Measurements from ENCODE around the gene MACROD2. TPM values are rescaled to one million over a fixed set of nuclear protein-coding genes. Genes with fewer than 3 reads are reported as not detected.

Gene MACROD2
- total RNA-seq, 3 donors from 2014 or later = 3.2 to 7.6 (median 6.4) TPM

DNA sequence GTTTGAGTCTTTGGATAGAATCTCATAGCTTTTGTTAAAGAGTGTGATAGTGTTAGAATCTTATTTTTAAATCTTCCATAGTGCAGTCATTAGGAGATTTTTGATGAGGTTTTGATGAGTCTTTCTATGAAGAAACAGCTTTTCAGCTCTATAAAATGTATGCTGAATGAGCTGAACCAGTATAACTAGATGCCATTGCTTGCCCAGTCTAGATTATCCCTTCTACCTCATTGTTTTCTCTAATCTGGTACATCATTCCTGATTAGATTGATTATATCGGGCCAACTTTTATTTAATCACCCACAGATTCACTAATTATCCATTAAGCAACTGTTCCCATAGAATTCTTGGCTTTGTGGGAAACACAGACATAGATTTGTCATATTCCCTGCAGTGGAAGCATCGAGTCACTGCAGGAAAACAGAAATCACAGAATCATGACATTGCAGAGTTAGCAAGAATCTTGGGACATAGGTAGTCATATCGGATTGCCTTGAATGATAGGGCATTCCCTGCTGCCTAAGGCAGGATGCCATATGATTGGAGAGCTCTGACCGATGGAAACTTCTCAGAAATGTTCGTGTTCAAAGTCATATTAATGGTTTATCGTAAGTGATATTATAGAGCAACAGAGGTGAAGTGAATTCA is 1224.8 kb downstream of the MACROD2 start:
- no peak for ATAC-seq
- intact Hi-C loops (cut with DNase I, micrococcal nuclease) = no loop called here

DNA sequence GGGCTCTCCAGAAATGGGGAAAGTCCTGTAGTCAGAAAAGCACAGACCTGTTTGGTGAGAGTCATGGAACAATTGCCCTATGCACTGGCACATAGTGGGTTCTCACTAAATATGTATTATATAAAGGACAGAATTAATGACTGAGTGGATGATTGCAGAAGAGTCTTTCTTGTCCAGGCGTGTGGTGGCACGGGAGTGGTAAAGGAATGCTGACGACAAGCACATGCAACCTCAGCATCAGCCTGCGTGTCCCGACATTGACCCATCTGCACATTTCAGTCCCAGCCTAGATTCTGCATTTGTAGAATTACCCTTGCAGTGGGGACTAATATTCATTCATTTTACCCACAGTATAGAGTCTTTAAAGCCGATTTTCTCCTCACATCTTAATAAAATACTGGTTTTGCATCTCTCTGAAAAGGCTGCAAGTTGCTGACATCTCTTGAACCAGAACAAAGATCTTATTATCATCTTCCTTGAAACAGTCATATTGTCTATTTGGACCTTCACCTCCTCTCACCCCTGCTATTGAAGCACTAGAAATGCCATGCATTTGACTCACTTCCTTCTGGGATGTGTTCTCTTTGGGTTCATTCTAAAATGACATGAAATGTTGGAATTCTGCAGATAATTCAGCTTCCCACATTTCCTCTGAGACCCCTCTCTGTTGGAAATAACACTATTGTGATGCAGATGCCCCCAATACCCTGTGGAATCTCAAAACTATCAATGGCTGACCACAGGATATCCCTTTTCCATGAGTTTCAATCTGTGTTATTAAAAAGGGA is 1225.7 kb downstream of the MACROD2 start:
- H3K9me3 ChIP-seq = no peaks in the 10 kb centered on the region
- H3K36me3 ChIP-seq (ENCODE audit: low read depth) = no peaks in the 10 kb centered on the region
- DNase-seq (no peak), ATAC-seq (no peak)
- no peak overlapping the region for H3K4me3 ChIP-seq
- H3K4me1 ChIP-seq (ENCODE audit: low read depth) = no peaks in the 10 kb centered on the region
- intact Hi-C loops (cut with DNase I, micrococcal nuclease) = no loop called here
- no peak for TF ChIP-seq CTCF (IDR thresholded peaks at IDR 0.05)

More for the DNA sequence above, 1224.8 kb downstream of the MACROD2 start:
- Histone ChIP-seq H3K9me3 (no peaks in the 10 kb centered on the region), H3K4me3 (no peak overlapping the region), H3K4me1 (ENCODE audit: low read depth) (no peaks in the 10 kb centered on the region), H3K36me3 (ENCODE audit: low read depth) (no peaks in the 10 kb centered on the region)
- no peak for TF ChIP-seq CTCF (IDR thresholded peaks at IDR 0.05)
- no peak for DNase-seq

GRCh38 chr20:15222502-15223330 is 1227.4 kb downstream of the MACROD2 start:
- TF ChIP-seq CTCF (IDR thresholded peaks at IDR 0.05) = no peak
- no peaks in the 10 kb centered on the region for H3K36me3 ChIP-seq (ENCODE audit: low read depth)
- no peak overlapping the region for H3K4me3 ChIP-seq
- no peaks in the 10 kb centered on the region for H3K4me1 ChIP-seq (ENCODE audit: low read depth)
- DNase-seq = no peak
- intact Hi-C loops (cut with DNase I, micrococcal nuclease) = no loop called here
- ATAC-seq = no peak
- H3K9me3 ChIP-seq = no peaks in the 10 kb centered on the region

DNA sequence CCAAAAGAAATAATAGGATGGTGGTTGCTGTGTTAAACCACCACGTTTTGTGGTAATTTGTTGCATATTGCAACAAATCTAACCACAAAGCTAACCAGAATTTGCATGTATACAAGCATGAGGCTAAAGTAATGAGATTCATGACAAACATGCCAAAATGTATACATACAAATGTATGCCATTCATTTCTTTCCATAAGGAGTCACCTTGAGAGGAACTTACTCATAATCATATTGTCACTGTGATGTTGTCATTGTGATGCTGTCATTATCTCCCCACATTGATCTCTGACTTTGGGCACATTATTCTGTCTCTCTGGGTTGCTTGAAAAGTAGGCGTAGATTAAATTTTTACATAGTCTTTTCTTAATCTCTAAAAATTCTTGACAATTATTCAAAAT is 1228.9 kb downstream of the MACROD2 start:
- no peak for TF ChIP-seq CTCF (IDR thresholded peaks at IDR 0.05)
- DNase-seq (no peak), ATAC-seq (no peak)
- Histone ChIP-seq H3K4me3 (no peak overlapping the region), H3K36me3 (ENCODE audit: low read depth) (no peaks in the 10 kb centered on the region), H3K4me1 (ENCODE audit: low read depth) (no peaks in the 10 kb centered on the region), H3K9me3 (no peaks in the 10 kb centered on the region)
- intact Hi-C loops (cut with DNase I, micrococcal nuclease) = no loop called here

GRCh38 chr20:15227102-15227501 is 1231.8 kb downstream of the MACROD2 start:
- intact Hi-C loops (cut with DNase I, micrococcal nuclease) = no loop called here
- ATAC-seq (no peak), DNase-seq (no peak)
- TF ChIP-seq CTCF (IDR thresholded peaks at IDR 0.05) = no peak
- no peaks in the 10 kb centered on the region for H3K4me1 ChIP-seq (ENCODE audit: low read depth)
- H3K4me3 ChIP-seq = no peak overlapping the region
- H3K36me3 ChIP-seq (ENCODE audit: low read depth) = no peaks in the 10 kb centered on the region
- no peaks in the 10 kb centered on the region for H3K9me3 ChIP-seq
